ENCODE data around the gene MRPL24.

MRPL24 gene

DNA sequence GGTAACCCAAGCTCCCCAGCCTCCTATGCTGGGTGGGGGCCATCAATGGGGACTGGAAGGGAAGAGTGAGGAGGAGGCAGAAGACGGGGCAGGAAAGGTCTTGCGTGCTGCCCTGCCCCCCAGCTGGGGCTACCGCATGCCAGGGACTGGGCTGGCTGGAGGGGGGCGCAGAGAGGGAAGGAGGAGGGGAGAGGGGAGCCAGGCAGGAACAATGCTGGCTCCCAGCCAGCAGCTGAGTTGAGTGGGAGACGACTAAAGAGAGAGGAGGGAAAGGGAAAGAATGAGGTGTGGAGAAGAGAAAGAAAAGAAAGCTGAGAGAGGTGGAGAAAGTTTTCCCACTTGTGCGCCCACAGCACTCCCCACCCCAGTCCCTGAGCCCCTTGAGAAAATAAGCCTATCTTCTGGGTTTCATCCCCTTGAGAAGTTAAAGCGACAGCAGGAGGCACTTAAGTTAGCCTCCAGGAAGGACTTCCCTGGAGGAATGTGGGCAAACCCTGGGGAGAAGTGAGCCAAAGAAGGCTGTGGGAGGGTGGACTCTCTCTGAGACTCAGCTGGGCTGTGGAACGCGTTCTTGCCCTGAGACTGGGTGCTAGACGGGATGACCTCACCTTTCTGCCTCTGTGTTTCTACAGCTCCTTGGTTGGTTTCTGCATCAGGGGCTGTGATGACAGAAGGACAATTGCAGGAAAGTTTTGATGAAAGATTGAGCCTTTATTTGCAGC, 50.8 kb downstream of the MRPL24 start:
- no peak for DNase-seq

DNA sequence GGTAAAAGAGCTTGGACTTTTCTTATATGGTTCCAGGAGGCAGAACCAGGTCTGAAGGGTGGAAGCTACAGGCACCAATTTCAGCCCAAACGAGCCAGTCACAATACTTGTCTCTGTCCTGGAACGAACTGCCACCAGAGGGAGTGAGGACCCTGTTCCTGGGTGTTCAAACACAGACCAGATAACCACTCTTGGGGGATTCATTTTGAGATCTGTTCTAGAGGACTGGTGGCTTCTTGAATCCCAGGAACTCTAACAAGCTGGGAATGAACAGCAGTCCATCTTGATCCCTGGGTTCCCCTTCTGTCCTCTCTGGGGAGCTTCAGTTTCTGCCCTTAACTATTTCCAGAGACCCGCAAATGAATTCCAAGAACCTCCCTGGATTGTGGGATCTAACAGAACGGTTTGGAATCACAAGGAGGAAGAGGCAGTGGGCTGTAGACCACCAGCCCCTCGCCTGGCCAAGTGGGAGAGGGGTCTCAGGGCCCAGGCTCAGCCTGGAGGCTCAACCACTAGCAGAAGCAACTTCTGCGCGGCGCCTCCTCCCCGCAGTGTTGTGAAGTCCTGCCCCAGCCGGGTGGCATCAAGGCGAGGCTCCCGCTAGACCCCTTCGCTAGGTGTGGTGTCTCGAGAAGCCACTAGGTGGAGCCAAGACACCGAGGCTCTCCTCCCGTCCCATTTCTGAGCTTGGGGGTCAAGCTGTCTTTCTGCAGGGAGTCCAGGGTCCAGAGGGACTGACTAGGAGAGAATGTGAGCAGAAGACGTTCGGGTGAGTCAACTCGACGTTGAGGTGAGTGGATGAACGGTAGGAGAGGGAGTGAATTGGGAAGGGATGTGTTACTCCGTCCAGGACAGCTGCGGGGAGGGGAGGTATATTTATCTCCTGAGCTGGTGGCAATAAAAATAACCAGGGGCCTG, 51.6 kb downstream of the MRPL24 start:
- peak; percentile 37 for DNase-seq
